ENCODE data around the gene NCKAP5L.

The NCKAP5L gene

GRCh38 chr12:49854976-49855375 is 26.8 kb upstream of the NCKAP5L start:
- Histone ChIP-seq H3K4me2 (ENCODE audit: low read length) (no peak overlapping the region), H3K36me3 (ENCODE audit: control insufficient read depth, insufficient read depth, low read length) (no peaks in the 10 kb centered on the region), H3K79me2 (no peaks in the 10 kb centered on the region), H3K9ac (no peak overlapping the region), H3K27ac (no peak overlapping the region), H3K4me1 (no peaks in the 10 kb centered on the region), H3K4me3 (ENCODE audit: low read depth, low read length) (no peak overlapping the region), H2AFZ (no peak overlapping the region), H3K27me3 (ENCODE audit: control insufficient read depth, insufficient read depth, low read length) (no peaks in the 10 kb centered on the region), H3K9me3 (ENCODE audit: control insufficient read depth, low read length) (no peaks in the 10 kb centered on the region)
- TF ChIP-seq CTCF (IDR thresholded peaks at IDR 0.05) = no peak

GRCh38 chr12:49853671-49854070 is 25.5 kb upstream of the NCKAP5L start:
- Histone ChIP-seq H3K36me3 (ENCODE audit: control insufficient read depth, insufficient read depth, low read length) (no peaks in the 10 kb centered on the region), H2AFZ (no peak overlapping the region), H3K27ac (no peak overlapping the region), H3K79me2 (no peaks in the 10 kb centered on the region), H3K9me3 (ENCODE audit: control insufficient read depth, low read length) (no peaks in the 10 kb centered on the region), H3K27me3 (ENCODE audit: control insufficient read depth, insufficient read depth, low read length) (no peaks in the 10 kb centered on the region), H3K4me2 (ENCODE audit: low read length) (no peak overlapping the region), H3K9ac (no peak overlapping the region), H3K4me1 (no peaks in the 10 kb centered on the region), H3K4me3 (ENCODE audit: low read depth, low read length) (no peak overlapping the region)
- no peak for TF ChIP-seq CTCF (IDR thresholded peaks at IDR 0.05)

- no peak overlapping the region for H3K4me3 ChIP-seq (ENCODE audit: low read depth, low read length)
- no peak overlapping the region for H2AFZ ChIP-seq
- H3K4me1 ChIP-seq = peaks cover 5% of the 10 kb centered on the region
- H3K9ac ChIP-seq = no peak overlapping the region
- no peak for TF ChIP-seq CTCF (IDR thresholded peaks at IDR 0.05)
- H3K4me2 ChIP-seq (ENCODE audit: low read length) = no peak overlapping the region
- H3K27me3 ChIP-seq (ENCODE audit: control insufficient read depth, insufficient read depth, low read length) = no peaks in the 10 kb centered on the region
- no peaks in the 10 kb centered on the region for H3K36me3 ChIP-seq (ENCODE audit: control insufficient read depth, insufficient read depth, low read length)
- no peak overlapping the region for H3K27ac ChIP-seq
- no peaks in the 10 kb centered on the region for H3K9me3 ChIP-seq (ENCODE audit: control insufficient read depth, low read length)
- no peaks in the 10 kb centered on the region for H3K79me2 ChIP-seq
Measured at GRCh38 chr12:49847161-49847560, 18.9 kb upstream of the NCKAP5L start.

- H3K79me2 ChIP-seq = no peaks in the 10 kb centered on the region
- no peaks in the 10 kb centered on the region for H3K36me3 ChIP-seq (ENCODE audit: control insufficient read depth, insufficient read depth, low read length)
- TF ChIP-seq CTCF (IDR thresholded peaks at IDR 0.05) = no peak
- H3K9ac ChIP-seq = no peak overlapping the region
- H3K4me2 ChIP-seq (ENCODE audit: low read length) = no peak overlapping the region
- no peak overlapping the region for H3K27ac ChIP-seq
- no peak overlapping the region for H2AFZ ChIP-seq
- H3K9me3 ChIP-seq (ENCODE audit: control insufficient read depth, low read length) = no peaks in the 10 kb centered on the region
- peaks cover 12% of the 10 kb centered on the region for H3K4me1 ChIP-seq
- no peaks in the 10 kb centered on the region for H3K27me3 ChIP-seq (ENCODE audit: control insufficient read depth, insufficient read depth, low read length)
- no peak overlapping the region for H3K4me3 ChIP-seq (ENCODE audit: low read depth, low read length)
Measured at GRCh38 chr12:49846032-49846431, 17.8 kb upstream of the NCKAP5L start.

- Histone ChIP-seq H3K4me2 (ENCODE audit: low read length) (no peak overlapping the region), H3K36me3 (ENCODE audit: control insufficient read depth, insufficient read depth, low read length) (no peaks in the 10 kb centered on the region), H3K9ac (no peak overlapping the region), H3K27me3 (ENCODE audit: control insufficient read depth, insufficient read depth, low read length) (no peaks in the 10 kb centered on the region), H3K9me3 (ENCODE audit: control insufficient read depth, low read length) (no peaks in the 10 kb centered on the region), H3K4me1 (peaks cover 12% of the 10 kb centered on the region), H3K4me3 (ENCODE audit: low read depth, low read length) (no peak overlapping the region), H3K27ac (no peak overlapping the region), H2AFZ (no peak overlapping the region), H3K79me2 (no peaks in the 10 kb centered on the region)
- TF ChIP-seq CTCF (IDR thresholded peaks at IDR 0.05) = no peak
Measured at GRCh38 chr12:49843876-49844437, 15.7 kb upstream of the NCKAP5L start.
